WTC11 (cell line): ENCODE measurements around the gene OPRM1. TPM values are rescaled to one million over a fixed set of nuclear protein-coding genes. Genes with fewer than 3 reads are reported as not detected.

Experiments used
- ATAC-seq: fragments of 200-7000 bp; cut with Tn5 transposase; 2 replicates; pipeline ENCODE4 v1.10.0; 2021; ENCODE audit warnings: mild to moderate bottlenecking, moderate library complexity
- CTCF ChIA-PET: fragments of 300-600 bp; sonication (Branson Sonifier 250); formaldehyde crosslinking; loops from one replicate; lab custom pipeline; 2021; ENCODE audit warnings: antibody characterized with exemption; lab: Charles Lee
- POLR2A ChIA-PET: fragments of 350-600 bp; sonication (Branson Sonifier 250); formaldehyde crosslinking; loops from one replicate; lab custom pipeline; 2021; ENCODE audit warnings: antibody characterized with exemption; lab: Charles Lee
- DNase-seq: peaks from one replicate; pipeline ENCODE4 v3.0.0; 2021; ENCODE audit warnings: low spot score
- H3K27ac Mint-ChIP-seq: 2 replicates; pipeline ENCODE4 v1.8.0; 2021; ENCODE audit warnings: mixed read lengths
- H3K27me3 Mint-ChIP-seq: 2 replicates; pipeline ENCODE4 v1.8.0; 2021; ENCODE audit warnings: low read depth, mild to moderate bottlenecking, moderate library complexity, mixed read lengths
- H3K36me3 Mint-ChIP-seq: 2 replicates; pipeline ENCODE4 v1.8.0; 2021; ENCODE audit warnings: mixed read lengths
- H3K4me1 Mint-ChIP-seq: 2 replicates; pipeline ENCODE4 v1.8.0; 2022; ENCODE audit warnings: mixed read lengths
- H3K4me3 Mint-ChIP-seq: 2 replicates; pipeline ENCODE4 v1.8.0; 2021; ENCODE audit warnings: mild to moderate bottlenecking, moderate library complexity, mixed read lengths
- H3K9me3 Mint-ChIP-seq: 2 replicates; pipeline ENCODE4 v1.8.0; 2021; ENCODE audit warnings: mixed read lengths
- E2F1 ChIP-seq: sonication (generic); formaldehyde crosslinking; IDR thresholded peaks from 2 replicates; pipeline ENCODE4 v1.8.0; 2022; ENCODE audit warnings: mild to moderate bottlenecking, missing genetic modification reagents
- EMX1 ChIP-seq: fragments of 250-450 bp; sonication (Bioruptor Pico); IDR thresholded peaks from 2 replicates; pipeline ENCODE4 v1.8.0; 2021; ENCODE audit warnings: mild to moderate bottlenecking
- ESRRA ChIP-seq: sonication (generic); formaldehyde crosslinking; IDR thresholded peaks from 2 replicates; pipeline ENCODE4 v1.8.1; 2022; ENCODE audit warnings: mild to moderate bottlenecking, missing genetic modification reagents, borderline replicate concordance
- ETV6 ChIP-seq: sonication (generic); formaldehyde crosslinking; IDR thresholded peaks from 2 replicates; pipeline ENCODE4 v1.8.1; 2022; ENCODE audit warnings: mild to moderate bottlenecking, missing genetic modification reagents
- FOXJ3 ChIP-seq: sonication (generic); formaldehyde crosslinking; IDR thresholded peaks from 2 replicates; pipeline ENCODE4 v1.9.0; 2021; ENCODE audit warnings: missing genetic modification reagents, mild to moderate bottlenecking, borderline replicate concordance
- FOXK1 ChIP-seq: sonication (generic); formaldehyde crosslinking; IDR thresholded peaks from 2 replicates; pipeline ENCODE4 v1.8.0; 2022; ENCODE audit warnings: mild to moderate bottlenecking, moderate library complexity, missing genetic modification reagents
- GABPB1 ChIP-seq: sonication (generic); formaldehyde crosslinking; IDR thresholded peaks from 2 replicates; pipeline ENCODE4 v1.8.1; 2023; ENCODE audit warnings: mild to moderate bottlenecking, missing genetic modification reagents
- GTF2I ChIP-seq: fragments of 250-450 bp; sonication (Bioruptor Pico); conservative IDR thresholded peaks from 2 replicates; pipeline ENCODE4 v1.4.0; 2021; ENCODE audit warnings: mild to moderate bottlenecking
- MAX ChIP-seq: sonication (generic); formaldehyde crosslinking; IDR thresholded peaks from 2 replicates; pipeline ENCODE4 v1.8.0; 2022; ENCODE audit warnings: mild to moderate bottlenecking, missing genetic modification reagents
- NFYB ChIP-seq: sonication (generic); formaldehyde crosslinking; conservative IDR thresholded peaks from 2 replicates; pipeline ENCODE4 v1.8.0; 2022; ENCODE audit warnings: low read depth, missing genetic modification reagents
- NR1H2 ChIP-seq: sonication (generic); formaldehyde crosslinking; IDR thresholded peaks from 2 replicates; pipeline ENCODE4 v1.9.0; 2021; ENCODE audit warnings: mild to moderate bottlenecking, moderate library complexity, missing genetic modification reagents
- NR2C2 ChIP-seq: sonication (generic); formaldehyde crosslinking; IDR thresholded peaks from 2 replicates; pipeline ENCODE4 v1.8.0; 2022; ENCODE audit warnings: mild to moderate bottlenecking, missing genetic modification reagents
- OVOL2 ChIP-seq: fragments of 250-450 bp; sonication (Bioruptor Pico); IDR thresholded peaks from 2 replicates; pipeline ENCODE4 v1.9.0; 2021; ENCODE audit warnings: mild to moderate bottlenecking, borderline replicate concordance
- SP1 ChIP-seq: sonication (generic); formaldehyde crosslinking; conservative IDR thresholded peaks from 2 replicates; pipeline ENCODE4 v1.8.1; 2022; ENCODE audit warnings: missing genetic modification reagents
- TCF7 ChIP-seq: sonication (generic); formaldehyde crosslinking; IDR thresholded peaks from 2 replicates; pipeline ENCODE4 v1.8.0; 2022; ENCODE audit warnings: mild to moderate bottlenecking, low read depth, missing genetic modification reagents, moderate library complexity
- TEAD4 ChIP-seq: sonication (generic); formaldehyde crosslinking; IDR thresholded peaks from 2 replicates; pipeline ENCODE4 v1.8.0; 2022; ENCODE audit warnings: mild to moderate bottlenecking, missing genetic modification reagents
- ZBTB21 ChIP-seq: sonication (generic); formaldehyde crosslinking; IDR thresholded peaks from 2 replicates; pipeline ENCODE4 v1.8.1; 2023; ENCODE audit warnings: mild to moderate bottlenecking, missing genetic modification reagents, borderline replicate concordance
- ZBTB43 ChIP-seq: sonication (generic); formaldehyde crosslinking; IDR thresholded peaks from 2 replicates; pipeline ENCODE4 v1.8.1; 2023; ENCODE audit warnings: mild to moderate bottlenecking, missing genetic modification reagents
- ZNF219 ChIP-seq: sonication (generic); formaldehyde crosslinking; IDR thresholded peaks from 2 replicates; pipeline ENCODE4 v1.8.0; 2023; ENCODE audit warnings: missing genetic modification reagents, mild to moderate bottlenecking, borderline replicate concordance
- ZNF263 ChIP-seq: sonication (generic); formaldehyde crosslinking; IDR thresholded peaks from 2 replicates; pipeline ENCODE4 v1.8.1; 2022; ENCODE audit warnings: low read depth, mild to moderate bottlenecking, moderate library complexity, missing genetic modification reagents
- ZNF671 ChIP-seq: fragments of 250-450 bp; sonication (Bioruptor Pico); IDR thresholded peaks from 2 replicates; pipeline ENCODE4 v1.8.0; 2021; ENCODE audit warnings: mild to moderate bottlenecking
- total RNA-seq: library from RNA; stranded (reverse); gene quantifications from 3 replicates; pipeline ENCODE4 v1.2.3, GENCODE V29; 2021
- TF ChIP-seq, protein P1 (sequence below): fragments of 200-600 bp; IDR thresholded peaks from 2 replicates; pipeline ENCODE4 v1.8.0; 2022; ENCODE audit warnings: antibody characterized with exemption
- TF ChIP-seq, protein P2 (sequence below): sonication (generic); formaldehyde crosslinking; IDR thresholded peaks from 2 replicates; pipeline ENCODE4 v1.8.0; 2022; ENCODE audit warnings: mild to moderate bottlenecking, missing genetic modification reagents
- TF ChIP-seq, protein P3 (sequence below): sonication (generic); formaldehyde crosslinking; IDR thresholded peaks from 2 replicates; pipeline ENCODE4 v1.8.1; 2022; ENCODE audit warnings: low read depth, missing genetic modification reagents, borderline replicate concordance

Gene OPRM1
- total RNA-seq, 1 experiment from 2014 or later, result not detected

DNA sequence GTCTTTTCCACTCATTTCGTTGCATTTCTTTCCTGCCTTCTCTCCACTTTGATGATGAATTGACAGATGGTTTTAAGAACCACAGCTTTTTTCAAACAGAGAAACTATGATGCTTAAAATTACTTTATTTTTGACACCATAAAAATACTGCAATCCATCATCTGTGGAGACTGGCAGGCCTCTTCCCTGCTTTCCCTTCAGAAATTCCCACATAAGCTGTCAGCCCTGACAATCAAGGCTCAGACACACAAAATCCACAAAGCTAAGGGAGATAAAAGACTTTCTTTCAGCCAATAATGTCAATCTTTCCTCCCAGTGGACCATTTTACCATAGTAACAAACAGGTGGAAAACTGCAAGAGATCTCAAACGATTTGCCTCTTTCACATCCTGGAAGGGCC, 235.1 kb downstream of the OPRM1 start (continued):
- TF ChIP-seq FOXK1 (CRISPR knock-in tag) (no peak), OVOL2 (CRISPR knock-in tag) (no peak), GABPB1 (no peak), ZNF219 (no peak), E2F1 (CRISPR knock-in tag) (no peak)

- Mint-ChIP-seq H3K9me3 (peaks cover 5% of the 10 kb centered on the region), H3K36me3 (no peaks in the 10 kb centered on the region; the same call in 1 of the 2 replicates), H3K27ac (no peak overlapping the region), H3K4me3 (no peak overlapping the region), H3K27me3 (no peaks in the 10 kb centered on the region)
- DNase-seq, result no peak
- ChIA-PET POLR2A (interaction anchor here (0.6 to 0.7 kb wide), 2 partner anchors 12 to 182 kb away, joined by 3 to 4 read pairs; no protein-coding TSS in a partner anchor), CTCF (interaction anchor here (0.6 to 2.0 kb wide), 6 partner anchors 9 to 231 kb away, joined by 3 to 6 read pairs (median 3); no protein-coding TSS in a partner anchor)
- no peak for TF ChIP-seq NFYB
- no peak for TF ChIP-seq ZNF263 (CRISPR knock-in tag)
- no peak for TF ChIP-seq ZBTB43 (CRISPR knock-in tag)
- no peak for TF ChIP-seq NR2C2
- TF ChIP-seq ZBTB21 (CRISPR knock-in tag), result no peak
- TF ChIP-seq TCF7, result no peak
- TF ChIP-seq GTF2I (CRISPR knock-in tag), result no peak
- no peak for TF ChIP-seq TEAD4 (CRISPR knock-in tag)
- TF ChIP-seq FOXJ3 (CRISPR knock-in tag), result no peak
- TF ChIP-seq NR1H2 (CRISPR knock-in tag), result no peak
- no peak for TF ChIP-seq SP1 (CRISPR knock-in tag)
- no peak for TF ChIP-seq ZNF219
- TF ChIP-seq EMX1 (CRISPR knock-in tag), result no peak
- TF ChIP-seq, all 79 proteins: peak for 0
- no peak for ATAC-seq
- H3K4me1 Mint-ChIP-seq, result peaks cover 6% of the 10 kb centered on the region
These were observed 238.0 kb downstream of the OPRM1 start for GRCh38 chr6:154276810-154277628.

DNA sequence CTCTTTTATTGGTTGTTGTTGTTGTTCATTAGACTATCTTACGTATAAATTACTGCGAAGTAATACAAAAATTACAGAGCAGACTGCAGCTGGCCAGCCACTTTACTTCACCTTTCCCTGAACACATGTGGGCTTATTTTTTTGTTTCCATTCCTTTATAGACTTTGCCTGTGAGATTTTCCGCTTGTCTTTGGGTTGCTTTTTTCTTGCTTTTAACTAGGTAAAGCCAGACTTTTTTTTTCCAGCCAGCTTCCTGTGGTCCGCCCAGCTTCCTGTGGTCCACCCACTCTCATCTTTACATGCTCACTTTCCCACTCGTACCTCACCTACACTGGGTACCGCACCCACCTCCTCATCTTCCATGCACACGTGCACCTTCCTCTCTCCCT, 238.6 kb downstream of the OPRM1 start:
- TF ChIP-seq FOXJ3 (CRISPR knock-in tag) (no peak), TCF7 (no peak), ZNF671 (CRISPR knock-in tag) (no peak)
- TF ChIP-seq, all 79 proteins: peak for 0
- H3K9me3 Mint-ChIP-seq, result peaks cover 7% of the 10 kb centered on the region
- ChIA-PET CTCF (interaction anchor here (0.6 to 2.0 kb wide), 6 partner anchors 9 to 231 kb away, joined by 3 to 6 read pairs (median 3); no protein-coding TSS in a partner anchor), POLR2A (interaction anchor here (0.7 kb wide), 1 partner anchor 182 kb away, joined by 3 read pairs; no protein-coding TSS in a partner anchor)
- no peaks in the 10 kb centered on the region for H3K27me3 Mint-ChIP-seq
- ATAC-seq, result no peak
- H3K4me1 Mint-ChIP-seq, result peaks cover 6% of the 10 kb centered on the region
- H3K27ac Mint-ChIP-seq, result no peak overlapping the region
- no peak for DNase-seq
- H3K4me3 Mint-ChIP-seq, result no peak overlapping the region
- H3K36me3 Mint-ChIP-seq, result peaks cover 1% of the 10 kb centered on the region; the same call in 1 of the 2 replicates

DNA sequence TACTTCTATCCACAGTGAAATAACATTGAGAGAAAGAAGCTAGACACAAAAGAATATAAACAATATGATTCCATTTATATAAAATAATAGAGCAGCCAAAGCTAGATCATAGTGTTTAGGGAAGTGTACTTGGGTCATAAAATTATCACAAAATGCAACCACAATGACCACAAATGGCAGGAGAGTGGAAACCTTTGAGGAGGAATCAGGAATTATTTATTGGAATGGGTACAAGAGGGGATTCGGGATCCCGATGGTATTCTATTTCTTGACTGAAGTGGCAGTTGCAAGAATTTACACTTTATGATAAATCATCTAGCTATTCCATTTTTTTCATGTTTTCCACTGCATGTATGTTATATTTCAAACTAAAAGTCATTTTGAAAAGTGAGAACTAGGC, 241.5 kb downstream of the OPRM1 start:
- ChIA-PET POLR2A (no interaction called here), CTCF (no interaction called here)
- no peak overlapping the region for H3K4me3 Mint-ChIP-seq
- H3K27me3 Mint-ChIP-seq, result no peaks in the 10 kb centered on the region
- H3K9me3 Mint-ChIP-seq, result peaks cover 8% of the 10 kb centered on the region
- H3K27ac Mint-ChIP-seq, result no peak overlapping the region
- DNase-seq, result no peak
- peaks cover 6% of the 10 kb centered on the region for H3K4me1 Mint-ChIP-seq
- ATAC-seq, result no peak
- H3K36me3 Mint-ChIP-seq, result peaks cover 2% of the 10 kb centered on the region; the same call in 1 of the 2 replicates
- TF ChIP-seq ETV6 (CRISPR knock-in tag) (no peak), SP1 (CRISPR knock-in tag) (no peak), ESRRA (CRISPR knock-in tag) (no peak), MAX (no peak)
- TF ChIP-seq, protein P1, sequence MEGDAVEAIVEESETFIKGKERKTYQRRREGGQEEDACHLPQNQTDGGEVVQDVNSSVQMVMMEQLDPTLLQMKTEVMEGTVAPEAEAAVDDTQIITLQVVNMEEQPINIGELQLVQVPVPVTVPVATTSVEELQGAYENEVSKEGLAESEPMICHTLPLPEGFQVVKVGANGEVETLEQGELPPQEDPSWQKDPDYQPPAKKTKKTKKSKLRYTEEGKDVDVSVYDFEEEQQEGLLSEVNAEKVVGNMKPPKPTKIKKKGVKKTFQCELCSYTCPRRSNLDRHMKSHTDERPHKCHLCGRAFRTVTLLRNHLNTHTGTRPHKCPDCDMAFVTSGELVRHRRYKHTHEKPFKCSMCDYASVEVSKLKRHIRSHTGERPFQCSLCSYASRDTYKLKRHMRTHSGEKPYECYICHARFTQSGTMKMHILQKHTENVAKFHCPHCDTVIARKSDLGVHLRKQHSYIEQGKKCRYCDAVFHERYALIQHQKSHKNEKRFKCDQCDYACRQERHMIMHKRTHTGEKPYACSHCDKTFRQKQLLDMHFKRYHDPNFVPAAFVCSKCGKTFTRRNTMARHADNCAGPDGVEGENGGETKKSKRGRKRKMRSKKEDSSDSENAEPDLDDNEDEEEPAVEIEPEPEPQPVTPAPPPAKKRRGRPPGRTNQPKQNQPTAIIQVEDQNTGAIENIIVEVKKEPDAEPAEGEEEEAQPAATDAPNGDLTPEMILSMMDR, result no peak
- TF ChIP-seq, protein P2, sequence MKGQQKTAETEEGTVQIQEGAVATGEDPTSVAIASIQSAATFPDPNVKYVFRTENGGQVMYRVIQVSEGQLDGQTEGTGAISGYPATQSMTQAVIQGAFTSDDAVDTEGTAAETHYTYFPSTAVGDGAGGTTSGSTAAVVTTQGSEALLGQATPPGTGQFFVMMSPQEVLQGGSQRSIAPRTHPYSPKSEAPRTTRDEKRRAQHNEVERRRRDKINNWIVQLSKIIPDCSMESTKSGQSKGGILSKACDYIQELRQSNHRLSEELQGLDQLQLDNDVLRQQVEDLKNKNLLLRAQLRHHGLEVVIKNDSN (CRISPR knock-in tag), result no peak
- TF ChIP-seq, protein P3, sequence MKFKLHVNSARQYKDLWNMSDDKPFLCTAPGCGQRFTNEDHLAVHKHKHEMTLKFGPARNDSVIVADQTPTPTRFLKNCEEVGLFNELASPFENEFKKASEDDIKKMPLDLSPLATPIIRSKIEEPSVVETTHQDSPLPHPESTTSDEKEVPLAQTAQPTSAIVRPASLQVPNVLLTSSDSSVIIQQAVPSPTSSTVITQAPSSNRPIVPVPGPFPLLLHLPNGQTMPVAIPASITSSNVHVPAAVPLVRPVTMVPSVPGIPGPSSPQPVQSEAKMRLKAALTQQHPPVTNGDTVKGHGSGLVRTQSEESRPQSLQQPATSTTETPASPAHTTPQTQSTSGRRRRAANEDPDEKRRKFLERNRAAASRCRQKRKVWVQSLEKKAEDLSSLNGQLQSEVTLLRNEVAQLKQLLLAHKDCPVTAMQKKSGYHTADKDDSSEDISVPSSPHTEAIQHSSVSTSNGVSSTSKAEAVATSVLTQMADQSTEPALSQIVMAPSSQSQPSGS, result no peak
